ENCODE data around the gene DCAF7. TPM values are rescaled to one million over a fixed set of nuclear protein-coding genes. Genes with fewer than 3 reads are reported as not detected.

Gene DCAF7
- total RNA-seq, 4 donors from 2014 or later, result 25.5 to 33.3 (median 28.2) TPM

DNA sequence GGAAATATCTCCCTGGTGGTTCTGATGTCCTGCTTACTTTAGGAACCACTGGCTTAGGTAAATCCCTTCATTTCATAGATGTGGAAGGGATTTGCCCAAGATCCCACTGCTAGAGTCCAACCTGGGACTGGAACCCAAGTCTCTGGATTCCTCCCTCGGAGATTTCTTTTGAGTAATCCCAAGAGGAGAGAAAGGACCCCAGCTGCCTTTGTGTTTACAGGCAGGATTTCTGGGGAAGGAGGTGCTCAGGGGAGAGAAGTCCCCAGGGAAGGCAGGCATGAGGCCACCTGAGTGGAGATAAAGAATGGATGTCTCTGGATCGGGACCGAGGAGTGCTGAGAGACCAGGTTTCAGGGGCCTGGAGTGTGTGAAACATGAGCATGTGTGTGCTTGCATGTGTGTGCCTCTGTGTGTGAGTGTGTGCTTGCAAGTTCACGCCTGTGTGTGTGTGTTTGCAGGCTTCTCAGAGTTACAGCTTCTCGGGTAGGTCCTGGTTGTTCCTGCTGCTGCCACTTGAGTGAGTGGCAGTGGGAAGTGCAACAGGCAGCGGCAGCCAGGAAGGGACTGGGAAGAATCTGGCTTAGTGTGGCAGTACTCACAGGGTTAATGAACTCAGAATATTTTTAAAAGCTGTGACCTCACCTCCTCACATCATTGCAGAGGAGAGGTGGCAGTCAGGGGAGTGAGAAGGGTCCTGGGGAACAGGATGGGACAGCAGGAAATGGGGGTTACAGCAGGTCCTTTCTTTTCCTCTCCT, 24.9 kb upstream of the DCAF7 start:
- Histone ChIP-seq H3K27me3 (peaks cover 0 to 32% of the 10 kb centered on the region in 2 donors), H3K36me3 (no peaks in the 10 kb centered on the region)

DNA sequence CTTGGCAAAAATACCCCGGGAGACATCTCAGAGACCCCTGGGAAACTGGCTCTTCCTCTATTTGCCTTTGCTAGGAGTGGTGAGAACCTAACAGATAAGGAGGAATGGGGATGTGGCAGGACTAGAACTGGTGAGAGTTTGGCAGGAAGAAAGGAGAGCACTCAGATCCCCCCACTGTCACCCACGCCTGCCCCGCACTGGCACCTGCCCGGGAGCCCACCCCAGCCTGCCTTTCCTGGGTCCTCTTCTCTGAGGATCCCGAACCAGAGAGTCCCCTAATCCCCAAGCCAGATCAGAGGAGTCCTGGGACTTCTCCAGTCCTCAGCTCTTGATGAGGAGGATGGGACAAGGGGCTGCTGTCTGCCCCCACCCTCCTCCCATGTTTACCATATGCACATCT, 23.4 kb upstream of the DCAF7 start:
- H3K27me3 ChIP-seq, result peaks cover 0 to 27% of the 10 kb centered on the region in 2 donors

More for the DNA sequence above, 24.9 kb upstream of the DCAF7 start:
- H3K4me3 ChIP-seq, result no peak overlapping the region
- no peak for DNase-seq (ENCODE audit: low spot score in 2 of 2)
- H3K4me1 ChIP-seq, result peaks cover 0 to 8% (median 0%) of the 10 kb centered on the region in 4 donors
- no peaks in the 10 kb centered on the region for H3K9me3 ChIP-seq
- WGBS, 2 donors, result 57 to 60% methylated on average over 6 of the region's 6 CpGs
- H3K27ac ChIP-seq, result no peak overlapping the region
- TF ChIP-seq EP300 (IDR thresholded peaks at IDR 0.05) (no peak), POLR2A (IDR thresholded peaks at IDR 0.05) (no peak)
- TF ChIP-seq, protein P1, sequence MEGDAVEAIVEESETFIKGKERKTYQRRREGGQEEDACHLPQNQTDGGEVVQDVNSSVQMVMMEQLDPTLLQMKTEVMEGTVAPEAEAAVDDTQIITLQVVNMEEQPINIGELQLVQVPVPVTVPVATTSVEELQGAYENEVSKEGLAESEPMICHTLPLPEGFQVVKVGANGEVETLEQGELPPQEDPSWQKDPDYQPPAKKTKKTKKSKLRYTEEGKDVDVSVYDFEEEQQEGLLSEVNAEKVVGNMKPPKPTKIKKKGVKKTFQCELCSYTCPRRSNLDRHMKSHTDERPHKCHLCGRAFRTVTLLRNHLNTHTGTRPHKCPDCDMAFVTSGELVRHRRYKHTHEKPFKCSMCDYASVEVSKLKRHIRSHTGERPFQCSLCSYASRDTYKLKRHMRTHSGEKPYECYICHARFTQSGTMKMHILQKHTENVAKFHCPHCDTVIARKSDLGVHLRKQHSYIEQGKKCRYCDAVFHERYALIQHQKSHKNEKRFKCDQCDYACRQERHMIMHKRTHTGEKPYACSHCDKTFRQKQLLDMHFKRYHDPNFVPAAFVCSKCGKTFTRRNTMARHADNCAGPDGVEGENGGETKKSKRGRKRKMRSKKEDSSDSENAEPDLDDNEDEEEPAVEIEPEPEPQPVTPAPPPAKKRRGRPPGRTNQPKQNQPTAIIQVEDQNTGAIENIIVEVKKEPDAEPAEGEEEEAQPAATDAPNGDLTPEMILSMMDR (IDR thresholded peaks at IDR 0.05), result no peak

GRCh38 chr17:63528183-63528582, 22.1 kb upstream of the DCAF7 start:
- no peaks in the 10 kb centered on the region for H3K9me3 ChIP-seq
- DNase-seq (ENCODE audit: low spot score in 2 of 2), result no peak

More for the DNA sequence above, 23.4 kb upstream of the DCAF7 start:
- WGBS, 2 donors, result 74 to 77% methylated on average over 5 of the region's 5 CpGs
- Histone ChIP-seq H3K36me3 (no peaks in the 10 kb centered on the region), H3K4me1 (peaks cover 0 to 8% (median 0%) of the 10 kb centered on the region in 4 donors), H3K27ac (no peak overlapping the region), H3K9me3 (no peaks in the 10 kb centered on the region), H3K4me3 (no peak overlapping the region)
- TF ChIP-seq EP300 (IDR thresholded peaks at IDR 0.05) (no peak), POLR2A (IDR thresholded peaks at IDR 0.05) (no peak)
- TF ChIP-seq, protein P1 (IDR thresholded peaks at IDR 0.05), result no peak
- no peak for DNase-seq (ENCODE audit: low spot score in 2 of 2)

DNA sequence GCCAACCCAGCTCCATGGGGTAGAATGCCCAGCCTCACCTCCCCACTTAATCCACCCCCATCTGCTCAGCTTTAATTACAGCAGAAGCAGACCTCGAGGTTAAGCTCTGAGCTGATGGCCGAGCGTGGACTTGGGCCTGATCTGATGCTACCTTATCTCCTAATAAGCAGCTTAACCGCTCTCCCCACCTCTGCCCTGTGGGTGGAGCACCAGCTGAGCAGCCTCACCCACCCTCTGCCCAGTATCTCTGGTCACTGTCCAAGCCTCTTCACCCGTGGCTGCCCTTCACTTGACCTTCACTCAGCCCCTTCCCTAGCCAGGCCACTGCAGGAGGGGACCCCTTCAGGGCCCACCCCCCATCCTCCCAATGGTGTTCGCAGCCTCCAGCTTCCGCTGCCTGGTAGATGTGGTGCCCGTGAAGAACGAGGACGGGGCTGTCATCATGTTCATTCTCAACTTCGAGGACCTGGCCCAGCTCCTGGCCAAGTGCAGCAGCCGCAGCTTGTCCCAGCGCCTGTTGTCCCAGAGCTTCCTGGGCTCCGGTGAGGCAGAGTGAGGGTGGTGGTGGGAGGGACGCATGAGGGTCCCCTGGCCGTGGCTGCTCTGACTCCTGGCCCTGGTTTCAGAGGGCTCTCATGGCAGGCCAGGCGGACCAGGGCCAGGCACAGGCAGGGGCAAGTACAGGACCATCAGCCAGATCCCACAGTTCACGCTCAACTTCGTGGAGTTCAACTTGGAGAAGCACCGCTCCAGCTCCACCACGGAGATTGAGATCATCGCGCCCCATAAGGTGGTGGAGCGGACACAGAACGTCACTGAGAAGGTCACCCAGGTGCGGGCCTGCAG, 20.3 kb upstream of the DCAF7 start:
- Histone ChIP-seq H3K27ac (no peak overlapping the region), H3K27me3 (peaks cover 0 to 10% of the 10 kb centered on the region in 2 donors), H3K36me3 (no peaks in the 10 kb centered on the region), H3K9me3 (no peaks in the 10 kb centered on the region), H3K4me1 (no peaks in the 10 kb centered on the region), H3K4me3 (no peak overlapping the region)
- DNase-seq (ENCODE audit: low spot score in 2 of 2), result no peak
- 87 to 88% methylated on average over 23 to 24 of the region's 26 CpGs for WGBS, 2 donors
- no peak for TF ChIP-seq POLR2A (IDR thresholded peaks at IDR 0.05)
- no peak for TF ChIP-seq EP300 (IDR thresholded peaks at IDR 0.05)
- TF ChIP-seq, protein P1 (IDR thresholded peaks at IDR 0.05), result no peak

More at GRCh38 chr17:63528183-63528582, 22.1 kb upstream of the DCAF7 start:
- H3K27me3 ChIP-seq, result peaks cover 0 to 27% of the 10 kb centered on the region in 2 donors
- H3K4me3 ChIP-seq, result no peak overlapping the region
- 84 to 86% methylated on average over 9 of the region's 9 CpGs for whole genome bisulfite sequencing, 2 donors
- no peak overlapping the region for H3K27ac ChIP-seq
- no peaks in the 10 kb centered on the region for H3K36me3 ChIP-seq
- no peak for TF ChIP-seq POLR2A (IDR thresholded peaks at IDR 0.05)
- TF ChIP-seq, protein P1 (IDR thresholded peaks at IDR 0.05), result no peak
- no peak for TF ChIP-seq EP300 (IDR thresholded peaks at IDR 0.05)
- H3K4me1 ChIP-seq, result peaks cover 0 to 3% (median 0%) of the 10 kb centered on the region in 4 donors
